ENCODE measurements around the gene C1orf21.

C1orf21 gene

GRCh38 chr1:184626076-184627006 lies 239.5 kb downstream of the C1orf21 start:
- no peak for DNase-seq (ENCODE audit: low read depth)

GRCh38 chr1:184627007-184627341 lies 240.1 kb downstream of the C1orf21 start:
- no peak for DNase-seq (ENCODE audit: low read depth)

- DNase-seq (ENCODE audit: low read depth), result no peak
These were observed 242.4 kb downstream of the C1orf21 start for GRCh38 chr1:184629266-184629665.

GRCh38 chr1:184630679-184631060 lies 243.8 kb downstream of the C1orf21 start:
- no peak for DNase-seq (ENCODE audit: low read depth)

- no peak for DNase-seq (ENCODE audit: low read depth)
These were observed 245.8 kb downstream of the C1orf21 start for GRCh38 chr1:184632415-184633175.

GRCh38 chr1:184633785-184634184 lies 247.0 kb downstream of the C1orf21 start:
- DNase-seq (ENCODE audit: low read depth), result no peak

GRCh38 chr1:184634296-184634695 lies 247.5 kb downstream of the C1orf21 start:
- no peak for DNase-seq (ENCODE audit: low read depth)

- DNase-seq (ENCODE audit: low read depth), result no peak
These were observed 248.6 kb downstream of the C1orf21 start for GRCh38 chr1:184635347-184635979.

GRCh38 chr1:184635980-184636431 lies 249.2 kb downstream of the C1orf21 start:
- DNase-seq (ENCODE audit: low read depth), result no peak

- no peak for DNase-seq (ENCODE audit: low read depth)
These were observed 250.9 kb downstream of the C1orf21 start for GRCh38 chr1:184637664-184638240.

GRCh38 chr1:184639205-184639604 lies 252.4 kb downstream of the C1orf21 start:
- DNase-seq (ENCODE audit: low read depth), result no peak

- no peak for DNase-seq (ENCODE audit: low read depth)
These were observed 253.7 kb downstream of the C1orf21 start for GRCh38 chr1:184640505-184640904.

- no peak for DNase-seq (ENCODE audit: low read depth)
These were observed 255.1 kb downstream of the C1orf21 start for GRCh38 chr1:184641894-184642293.

GRCh38 chr1:184643661-184644060 lies 256.8 kb downstream of the C1orf21 start:
- no peak for DNase-seq (ENCODE audit: low read depth)

- no peak for DNase-seq (ENCODE audit: low read depth)
These were observed 257.9 kb downstream of the C1orf21 start for GRCh38 chr1:184644771-184645170.

- no peak for DNase-seq (ENCODE audit: low read depth)
These were observed 259.4 kb downstream of the C1orf21 start for GRCh38 chr1:184646178-184646701.

- DNase-seq (ENCODE audit: low read depth), result no peak
These were observed 260.0 kb downstream of the C1orf21 start for GRCh38 chr1:184646824-184647223.

GRCh38 chr1:184647471-184647870 lies 260.6 kb downstream of the C1orf21 start:
- DNase-seq (ENCODE audit: low read depth), result no peak

- DNase-seq (ENCODE audit: low read depth), result no peak
These were observed 261.5 kb downstream of the C1orf21 start for GRCh38 chr1:184648160-184648855.

- no peak for DNase-seq (ENCODE audit: low read depth)
These were observed 262.0 kb downstream of the C1orf21 start for GRCh38 chr1:184648856-184649201.

- no peak for DNase-seq (ENCODE audit: low read depth)
These were observed 262.6 kb downstream of the C1orf21 start for GRCh38 chr1:184649451-184649888.

All from activated T-cell treated with anti-CD3 and anti-CD28 coated beads for 24 hours (primary cell).